Activated CD4-positive, alpha-beta memory T cell treated with anti-CD3 and anti-CD28 coated beads for 36 hours (primary cell): ENCODE results near the gene HNRNPL. TPM values are rescaled to one million over a fixed set of nuclear protein-coding genes. Genes with fewer than 3 reads are reported as not detected.
"Not testable (repeated sequence)": the region's sequence is repeated elsewhere in the genome, so short reads cannot be mapped to it uniquely, and the experiment has no call there.

Source experiments
- CTCF ChIA-PET: fragments of 350-600 bp; sonication (Branson Sonifier 250); formaldehyde crosslinking; loops from one replicate; lab custom pipeline; 2021; ENCODE audit warnings: antibody characterized with exemption, inconsistent platforms; lab: Charles Lee
- POLR2A ChIA-PET: fragments of 350-600 bp; sonication (Branson Sonifier 250); formaldehyde crosslinking; loops from one replicate; lab custom pipeline; 2021; ENCODE audit warnings: antibody characterized with exemption; lab: Charles Lee
- DNase-seq: peaks from one replicate; pipeline ENCODE4 v3.0.0-alpha.2; 2020
- H3K27ac Mint-ChIP-seq: one replicate; pipeline ENCODE4 v1.8.0; 2021; ENCODE audit warnings: mixed read lengths
- H3K27me3 Mint-ChIP-seq: one replicate; pipeline ENCODE4 v1.8.0; 2021; ENCODE audit warnings: mixed read lengths
- H3K36me3 Mint-ChIP-seq: one replicate; pipeline ENCODE4 v1.8.0; 2021; ENCODE audit warnings: mixed read lengths
- H3K4me1 Mint-ChIP-seq: one replicate; pipeline ENCODE4 v1.8.0; 2021; ENCODE audit warnings: low read depth, mixed read lengths
- H3K4me3 Mint-ChIP-seq: one replicate; pipeline ENCODE4 v1.8.0; 2021; ENCODE audit warnings: mild to moderate bottlenecking, mixed read lengths
- H3K9me3 Mint-ChIP-seq: one replicate; pipeline ENCODE4 v1.8.0; 2021; ENCODE audit warnings: mixed read lengths
- intact Hi-C: fragments of 100-400 bp; cut with micrococcal nuclease; formaldehyde crosslinking; loops from one replicate; pipeline ENCODE4 v1.15.1; 2023
- total RNA-seq, 2 experiments: library from RNA; stranded (reverse); gene quantifications; one replicate each; pipeline ENCODE4 v1.2.3, GENCODE V29; 2021

HNRNPL gene
- total RNA-seq, 2 experiments from 2014 or later: 646 to 671 TPM

- H3K27ac Mint-ChIP-seq, H3K4me1 Mint-ChIP-seq, intact Hi-C loops, H3K9me3 Mint-ChIP-seq, DNase-seq, H3K4me3 Mint-ChIP-seq, H3K27me3 Mint-ChIP-seq, POLR2A ChIA-PET: not testable (repeated sequence)
- peaks cover 25% of the 10 kb centered on the region for H3K36me3 Mint-ChIP-seq
- CTCF ChIA-PET: interaction anchor here (1.6 kb wide), 1 partner anchor 109 kb away, joined by 6 read pairs; the partner anchor contains the start of genes MRPS12 and SARS2
These were observed 28.5 kb downstream of the HNRNPL start for GRCh38 chr19:38821230-38821825.

GRCh38 chr19:38819231-38819920 is 30.4 kb downstream of the HNRNPL start:
- peaks cover 33% of the 10 kb centered on the region for H3K36me3 Mint-ChIP-seq
- intact Hi-C loops: no loop called here
- ChIA-PET CTCF (interaction anchor here (1.2 kb wide), 1 partner anchor 50 kb away, joined by 3 read pairs; no protein-coding TSS in a partner anchor), POLR2A (no interaction called here)
- no peaks in the 10 kb centered on the region for H3K9me3 Mint-ChIP-seq
- DNase-seq: no peak
- peaks cover 2% of the 10 kb centered on the region for H3K4me1 Mint-ChIP-seq
- H3K27ac Mint-ChIP-seq: no peak overlapping the region
- no peaks in the 10 kb centered on the region for H3K27me3 Mint-ChIP-seq
- no peak overlapping the region for H3K4me3 Mint-ChIP-seq

GRCh38 chr19:38817081-38817480 is 32.7 kb downstream of the HNRNPL start:
- H3K27ac Mint-ChIP-seq: no peak overlapping the region
- no peaks in the 10 kb centered on the region for H3K27me3 Mint-ChIP-seq
- intact Hi-C loops: no loop called here
- ChIA-PET CTCF (no interaction called here), POLR2A (no interaction called here)
- H3K36me3 Mint-ChIP-seq: peaks cover 18% of the 10 kb centered on the region
- DNase-seq: no peak
- no peaks in the 10 kb centered on the region for H3K9me3 Mint-ChIP-seq
- no peak overlapping the region for H3K4me3 Mint-ChIP-seq
- no peaks in the 10 kb centered on the region for H3K4me1 Mint-ChIP-seq

GRCh38 chr19:38816131-38816750 is 33.5 kb downstream of the HNRNPL start:
- peaks cover 17% of the 10 kb centered on the region for H3K36me3 Mint-ChIP-seq
- DNase-seq: no peak
- no peaks in the 10 kb centered on the region for H3K4me1 Mint-ChIP-seq
- ChIA-PET CTCF (no interaction called here), POLR2A (no interaction called here)
- no peak overlapping the region for H3K4me3 Mint-ChIP-seq
- intact Hi-C loops: no loop called here
- H3K27me3 Mint-ChIP-seq: no peaks in the 10 kb centered on the region
- no peak overlapping the region for H3K27ac Mint-ChIP-seq
- H3K9me3 Mint-ChIP-seq: no peaks in the 10 kb centered on the region

- ChIA-PET CTCF (no interaction called here), POLR2A (no interaction called here)
- H3K4me1 Mint-ChIP-seq: no peaks in the 10 kb centered on the region
- DNase-seq: no peak
- no peaks in the 10 kb centered on the region for H3K27me3 Mint-ChIP-seq
- intact Hi-C loops: no loop called here
- peaks cover 15% of the 10 kb centered on the region for H3K36me3 Mint-ChIP-seq
- H3K27ac Mint-ChIP-seq: no peak overlapping the region
- H3K9me3 Mint-ChIP-seq: no peaks in the 10 kb centered on the region
- no peak overlapping the region for H3K4me3 Mint-ChIP-seq
These were observed 34.5 kb downstream of the HNRNPL start for GRCh38 chr19:38815059-38816001.

GRCh38 chr19:38813932-38814331 is 35.9 kb downstream of the HNRNPL start:
- intact Hi-C loops, CTCF ChIA-PET, DNase-seq, POLR2A ChIA-PET, H3K4me1 Mint-ChIP-seq, H3K4me3 Mint-ChIP-seq, H3K9me3 Mint-ChIP-seq, H3K27ac Mint-ChIP-seq, H3K27me3 Mint-ChIP-seq: not testable (repeated sequence)
- H3K36me3 Mint-ChIP-seq: peaks cover 15% of the 10 kb centered on the region

GRCh38 chr19:38813323-38813722 is 36.5 kb downstream of the HNRNPL start:
- H3K36me3 Mint-ChIP-seq: peaks cover 15% of the 10 kb centered on the region
- no peaks in the 10 kb centered on the region for H3K27me3 Mint-ChIP-seq
- H3K9me3 Mint-ChIP-seq: no peaks in the 10 kb centered on the region
- no peaks in the 10 kb centered on the region for H3K4me1 Mint-ChIP-seq
- H3K27ac Mint-ChIP-seq: no peak overlapping the region
- CTCF ChIA-PET: no interaction called here
- intact Hi-C loops: no loop called here
- POLR2A ChIA-PET: no interaction called here
- DNase-seq: no peak
- no peak overlapping the region for H3K4me3 Mint-ChIP-seq

GRCh38 chr19:38812841-38813320 is 36.9 kb downstream of the HNRNPL start, which contains the start of gene LGALS4:
Gene LGALS4, minus strand, starts transcription at chr19:38812945. Its CDS starts 59 bp downstream, at chr19:38812886.
- H3K36me3 Mint-ChIP-seq: peaks cover 15% of the 10 kb centered on the region
- H3K27ac Mint-ChIP-seq: no peak within 1 kb of the TSS
- intact Hi-C loops: no loop called here
- H3K4me1 Mint-ChIP-seq: no peaks in the 10 kb centered on the region
- H3K9me3 Mint-ChIP-seq: no peaks in the 10 kb centered on the region
- H3K27me3 Mint-ChIP-seq: no peaks in the 10 kb centered on the region
- DNase-seq: no peak
- ChIA-PET POLR2A (interaction anchor here (1.0 kb wide), 1 partner anchor 11 kb away, joined by 4 read pairs; no protein-coding TSS in a partner anchor), CTCF (no interaction called here)
- no peak within 1 kb of the TSS for H3K4me3 Mint-ChIP-seq

GRCh38 chr19:38812009-38812840 is 37.6 kb downstream of the HNRNPL start:
- intact Hi-C loops: no loop called here
- H3K9me3 Mint-ChIP-seq: no peaks in the 10 kb centered on the region
- H3K27me3 Mint-ChIP-seq: no peaks in the 10 kb centered on the region
- H3K4me1 Mint-ChIP-seq: no peaks in the 10 kb centered on the region
- DNase-seq: no peak
- ChIA-PET CTCF (no interaction called here), POLR2A (interaction anchor here (1.0 kb wide), 1 partner anchor 11 kb away, joined by 4 read pairs; no protein-coding TSS in a partner anchor)
- no peak overlapping the region for H3K27ac Mint-ChIP-seq
- H3K36me3 Mint-ChIP-seq: peaks cover 12% of the 10 kb centered on the region
- no peak overlapping the region for H3K4me3 Mint-ChIP-seq

GRCh38 chr19:38809592-38810252 is 40.1 kb downstream of the HNRNPL start:
- POLR2A ChIA-PET: no interaction called here
- intact Hi-C loops: no loop called here
- DNase-seq: no peak
- Mint-ChIP-seq H3K27me3 (no peaks in the 10 kb centered on the region), H3K4me3 (no peak overlapping the region), H3K4me1 (peaks cover 6% of the 10 kb centered on the region), H3K27ac (no peak overlapping the region), H3K9me3 (no peaks in the 10 kb centered on the region), H3K36me3 (no peaks in the 10 kb centered on the region)
- CTCF ChIA-PET: no interaction called here
